Kidney glomerular epithelial cell (primary cell): Measurements from ENCODE around the gene FOXP3.

ENCODE experiments used
- DNase-seq: peaks from one replicate; lab custom pipeline; 2025; lab: John Stamatoyannopoulos, UW

Gene FOXP3

DNA sequence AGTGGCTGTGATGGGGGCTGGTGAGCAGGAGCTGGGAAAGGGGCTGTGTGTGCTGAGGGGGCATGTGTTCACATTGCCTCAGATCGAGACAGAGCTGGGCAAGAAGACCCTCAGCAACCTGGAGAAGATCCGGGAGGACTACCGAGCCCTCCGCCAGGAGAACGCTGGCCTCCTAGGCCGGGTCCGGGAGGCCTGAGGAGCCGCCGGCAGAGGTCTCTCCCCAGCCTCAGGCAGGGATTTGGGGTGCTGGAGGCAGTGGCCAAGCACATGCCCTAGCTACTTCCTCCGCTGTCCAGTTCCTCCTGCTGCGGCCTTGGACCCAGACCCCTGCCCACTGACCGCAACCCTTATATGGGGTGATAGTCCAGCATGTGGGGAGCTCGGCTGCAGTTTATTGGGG, 14.4 kb downstream of the FOXP3 start:
- DNase-seq = no peak

DNA sequence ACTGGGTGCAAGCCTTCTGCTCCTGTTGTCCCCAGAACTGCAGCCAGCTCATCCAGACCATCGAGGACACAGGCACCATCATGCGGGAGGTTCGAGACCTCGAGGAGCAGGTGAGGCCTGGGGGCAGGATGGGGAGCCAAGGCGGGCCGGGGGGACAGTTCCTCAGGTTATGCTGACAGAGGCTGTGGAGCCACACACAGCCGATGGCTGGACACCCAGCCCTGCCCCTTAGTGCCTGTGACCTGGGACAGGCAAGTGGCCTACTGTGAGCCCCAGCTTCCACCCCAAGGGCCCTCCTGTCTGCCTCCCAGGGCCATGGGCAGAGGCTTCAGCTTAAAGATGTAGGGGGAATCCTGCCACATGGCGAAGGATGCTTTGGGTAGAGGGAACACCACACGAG, 14.9 kb downstream of the FOXP3 start:
- DNase-seq = no peak

DNA sequence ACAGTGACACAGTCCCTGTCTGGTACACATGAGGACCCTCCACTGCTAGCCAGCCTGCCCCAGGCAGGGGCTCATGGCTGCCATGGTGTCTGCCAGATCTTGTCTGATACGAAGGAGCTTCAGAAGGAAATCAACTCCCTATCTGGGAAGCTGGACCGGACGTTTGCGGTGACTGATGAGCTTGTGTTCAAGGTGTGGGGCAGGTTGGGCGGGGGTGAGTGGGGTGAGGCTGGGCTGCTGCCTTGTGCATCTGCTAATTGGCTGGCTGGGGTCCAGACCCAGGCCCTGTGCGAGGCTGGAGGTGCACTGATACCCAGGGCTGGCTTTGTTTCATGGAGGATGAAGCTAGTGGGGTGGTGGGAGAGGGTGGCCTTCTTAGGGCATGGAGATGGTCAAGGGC, 15.4 kb downstream of the FOXP3 start:
- DNase-seq = no peak

DNA sequence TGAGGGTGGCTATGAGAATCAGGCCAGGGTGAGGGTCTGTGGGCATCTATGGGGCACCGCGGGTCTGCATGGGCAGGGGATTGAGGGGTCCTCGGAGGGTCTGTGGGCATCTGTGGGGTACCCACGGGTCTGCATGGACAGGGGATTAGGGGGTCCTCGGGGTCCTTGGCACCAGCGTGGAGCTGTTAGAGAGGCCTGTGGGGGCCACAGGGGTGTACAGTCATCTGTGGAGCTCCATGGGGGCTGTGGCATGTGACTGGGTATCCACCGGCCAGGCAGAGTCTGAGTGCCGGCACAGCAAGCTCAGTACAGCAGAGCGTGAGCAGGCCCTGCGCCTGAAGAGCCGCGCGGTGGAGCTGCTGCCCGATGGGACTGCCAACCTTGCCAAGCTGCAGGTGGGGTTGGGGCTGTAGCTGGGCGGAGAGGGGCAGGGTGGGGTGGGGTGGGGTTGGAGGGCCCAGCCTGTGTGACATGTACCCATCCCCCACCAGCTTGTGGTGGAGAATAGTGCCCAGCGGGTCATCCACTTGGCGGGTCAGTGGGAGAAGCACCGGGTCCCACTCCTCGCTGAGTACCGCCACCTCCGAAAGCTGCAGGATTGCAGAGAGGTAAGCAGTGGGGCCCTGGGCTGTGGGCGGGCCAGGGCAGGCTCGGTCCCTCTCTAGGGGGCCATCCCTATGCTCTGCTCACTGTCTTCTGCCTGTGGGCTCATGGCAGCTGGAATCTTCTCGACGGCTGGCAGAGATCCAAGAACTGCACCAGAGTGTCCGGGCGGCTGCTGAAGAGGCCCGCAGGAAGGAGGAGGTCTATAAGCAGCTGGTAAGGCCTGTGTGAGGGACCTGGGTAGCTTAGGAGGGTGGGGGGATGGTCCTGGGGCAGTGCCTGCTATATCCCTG, 16.3 kb downstream of the FOXP3 start:
- no peak for DNase-seq

DNA sequence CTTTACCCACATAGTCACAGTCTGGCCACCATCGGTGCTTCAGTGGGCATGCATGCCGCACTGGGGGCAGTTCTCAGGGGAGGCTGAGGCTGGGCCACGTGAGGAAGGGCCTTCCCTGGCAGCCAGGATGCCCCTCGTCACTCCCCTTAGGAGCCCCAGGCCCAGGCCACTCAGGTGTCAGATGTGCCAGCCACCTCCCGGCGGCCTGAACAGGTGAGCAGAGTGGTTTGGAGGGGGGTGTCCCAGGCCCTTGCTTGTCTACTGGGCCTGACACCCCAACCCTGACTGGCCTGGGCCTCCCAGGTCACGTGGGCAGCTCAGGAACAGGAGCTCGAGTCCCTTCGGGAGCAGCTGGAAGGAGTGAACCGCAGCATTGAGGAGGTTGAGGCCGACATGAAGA, 17.2 kb downstream of the FOXP3 start:
- no peak for DNase-seq

DNA sequence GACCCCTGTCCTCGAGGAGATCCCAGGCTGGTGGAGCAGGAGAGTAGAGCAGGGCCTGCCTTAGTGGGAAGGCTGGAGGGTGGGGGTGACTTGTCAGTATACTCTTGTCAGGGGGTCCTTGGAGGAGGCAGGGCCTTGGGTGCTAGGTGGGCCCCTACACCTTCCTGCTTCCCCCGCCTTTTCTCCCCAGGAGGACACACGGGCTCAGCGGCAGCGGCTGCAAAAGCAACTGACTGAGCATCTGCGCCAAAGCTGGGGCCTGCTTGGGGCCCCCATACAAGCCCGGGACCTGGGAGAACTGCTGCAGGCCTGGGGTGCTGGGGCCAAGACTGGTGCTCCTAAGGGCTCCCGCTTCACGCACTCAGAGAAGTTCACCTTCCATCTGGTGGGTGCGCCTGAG, 18.0 kb downstream of the FOXP3 start:
- DNase-seq = no peak

DNA sequence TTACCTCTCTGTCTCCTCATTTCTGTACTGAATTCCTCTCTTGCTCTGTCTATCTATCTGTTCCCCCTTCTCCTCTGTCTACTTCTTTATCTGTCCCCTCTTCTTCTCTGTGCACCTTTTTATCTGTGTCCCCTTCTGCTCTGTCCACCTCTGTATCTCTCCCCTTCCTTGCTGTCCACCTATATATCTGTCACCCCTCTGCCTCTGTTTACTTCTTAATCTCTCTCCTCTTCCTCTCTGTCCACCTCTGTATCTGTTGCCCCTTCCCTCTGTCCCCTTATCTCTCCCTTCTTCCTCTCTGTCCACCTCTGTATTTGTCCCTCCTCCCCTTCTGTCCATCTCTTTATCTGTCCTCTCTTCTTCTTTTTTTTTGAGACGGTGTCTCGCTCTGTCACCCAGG, 20.3 kb downstream of the FOXP3 start:
- DNase-seq = no peak

DNA sequence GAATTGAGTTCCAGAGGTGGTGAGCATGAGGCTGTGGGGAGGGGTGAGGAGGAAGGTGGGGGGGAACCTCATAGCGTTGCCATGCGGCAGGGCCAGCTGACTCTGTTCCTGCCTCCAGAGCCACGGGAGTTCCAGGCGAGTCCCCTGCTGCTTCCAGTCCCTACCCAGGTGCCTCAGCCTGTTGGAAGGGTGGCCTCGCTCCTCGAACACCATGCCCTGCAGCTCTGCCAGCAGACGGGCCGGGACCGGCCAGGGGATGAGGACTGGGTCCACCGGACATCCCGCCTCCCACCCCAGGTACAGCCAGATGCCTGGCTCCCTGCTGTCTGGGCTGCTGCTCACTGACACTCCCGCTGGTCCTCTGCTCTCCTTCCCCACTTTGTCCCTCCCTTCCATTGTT, 21.3 kb downstream of the FOXP3 start:
- no peak for DNase-seq

DNA sequence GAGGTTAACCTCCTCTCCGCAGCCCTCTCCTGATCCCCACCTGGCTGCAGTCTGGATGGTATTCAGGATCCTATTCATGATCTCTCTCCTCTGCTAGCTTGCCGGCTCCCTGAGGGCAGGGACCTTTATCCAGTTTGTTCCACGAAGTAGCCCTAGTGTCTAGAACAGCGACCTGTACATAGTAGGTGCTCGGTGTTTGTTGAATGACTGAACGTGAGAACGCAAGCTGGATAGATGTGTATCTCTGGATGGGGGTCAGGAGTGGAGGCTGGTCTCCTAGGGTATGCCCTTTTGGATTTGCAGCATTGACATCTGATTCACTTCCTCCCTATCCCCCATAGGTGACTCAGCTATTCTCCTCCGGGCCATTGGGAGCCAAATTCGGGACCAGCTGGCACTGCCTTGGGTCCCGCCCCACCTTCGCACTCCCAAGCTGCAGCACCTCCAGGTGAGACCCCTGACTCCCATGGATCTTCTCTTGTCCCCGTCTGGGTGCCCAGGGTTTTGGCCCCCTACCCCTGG, 21.9 kb downstream of the FOXP3 start:
- no peak for DNase-seq

DNA sequence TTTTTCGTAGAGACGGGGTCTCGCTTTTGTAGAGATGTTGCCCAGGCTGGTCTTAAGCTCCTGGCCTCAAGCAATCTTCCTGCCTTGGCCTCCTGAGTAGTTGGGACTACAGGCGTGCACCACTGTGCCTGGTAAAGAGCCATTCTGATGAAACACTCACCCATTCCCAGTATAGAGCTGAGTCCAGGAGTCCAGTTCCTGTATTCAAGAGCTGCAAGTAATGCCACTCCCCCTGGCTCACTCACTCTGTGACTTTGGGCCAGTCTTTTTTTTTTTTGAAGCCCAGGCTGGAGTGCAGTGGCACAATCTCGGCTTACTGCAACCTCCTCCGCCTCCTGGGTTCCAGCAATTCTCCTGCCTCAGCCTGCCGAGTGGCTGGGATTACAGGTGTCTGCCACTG, 25.8 kb downstream of the FOXP3 start:
- no peak for DNase-seq

DNA sequence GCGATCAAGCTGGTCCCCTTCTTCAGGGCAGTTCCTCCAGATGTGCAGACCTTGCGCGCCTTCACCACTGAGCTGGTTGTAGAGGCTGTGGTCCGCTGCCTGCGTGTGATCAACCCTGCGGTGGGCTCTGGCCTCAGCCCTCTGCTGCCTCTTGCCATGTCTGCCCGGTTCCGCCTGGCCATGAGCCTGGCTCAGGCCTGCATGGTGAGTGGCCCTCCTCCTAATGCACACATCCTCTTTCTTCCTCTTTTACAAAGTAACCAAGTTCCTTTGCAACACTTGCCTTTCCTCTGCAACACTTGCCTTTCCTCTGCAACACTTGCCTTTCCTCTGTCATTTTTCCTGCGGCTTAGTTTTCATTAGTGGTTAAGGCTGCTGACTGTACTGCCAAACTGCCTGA, 27.4 kb downstream of the FOXP3 start:
- DNase-seq = no peak

DNA sequence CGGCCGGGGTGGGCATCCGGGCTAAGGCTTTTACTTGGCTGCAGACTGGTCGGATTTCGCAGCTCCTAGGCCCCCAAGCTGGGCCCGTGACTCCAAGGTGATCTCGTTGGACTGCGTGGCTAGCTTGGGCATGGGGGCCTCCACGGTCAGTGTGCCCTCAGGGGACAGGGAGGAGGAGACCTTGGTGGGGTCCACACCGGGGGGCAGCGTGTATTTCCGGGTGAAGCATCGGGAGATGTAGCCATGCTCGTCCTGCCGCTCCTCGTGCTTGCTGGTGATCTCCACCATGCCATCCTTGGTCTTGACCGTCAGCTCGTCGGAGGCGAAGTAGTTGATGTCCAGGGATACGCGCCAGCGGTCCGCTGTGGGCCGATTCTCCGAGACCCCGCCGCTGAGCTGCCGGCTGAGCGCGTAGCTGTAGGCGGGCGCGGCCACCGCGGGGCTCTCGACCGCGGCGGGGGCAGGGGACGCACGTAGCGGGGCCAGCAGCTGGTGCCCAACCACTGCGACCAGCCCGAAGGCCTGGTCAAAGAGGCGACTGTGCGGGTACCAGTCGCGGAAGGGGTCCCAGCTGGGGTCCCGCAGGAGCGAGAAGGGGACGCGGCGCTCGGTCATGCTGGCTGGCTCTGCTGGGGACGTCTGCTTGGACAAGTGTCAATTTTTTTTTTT, 30.5 kb downstream of the FOXP3 start:
- DNase-seq = no peak

DNA sequence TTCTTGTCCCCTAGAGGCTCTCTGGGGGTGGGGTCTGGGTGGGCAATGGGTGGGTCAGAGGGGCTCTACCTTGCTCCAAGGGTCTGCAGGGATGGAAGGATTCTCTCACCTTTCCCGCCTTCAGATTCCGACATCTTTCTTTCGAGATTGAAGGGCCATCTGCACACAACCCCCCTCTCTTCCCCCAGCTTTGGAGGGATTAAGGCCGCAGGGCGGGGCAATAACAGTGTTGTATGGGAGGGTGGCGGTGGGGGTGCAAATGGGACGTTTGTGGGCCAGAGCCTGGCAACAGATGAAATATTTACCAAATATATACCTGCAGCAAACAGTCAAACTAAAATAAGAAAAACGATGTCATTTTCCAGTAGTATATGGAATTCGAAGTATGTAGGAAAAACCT, 31.3 kb downstream of the FOXP3 start, which contains the start of gene CACNA1F:
Gene CACNA1F (minus strand): TSS at position 165 of the 400 bp plus-strand sequence. CDS start 31 bp downstream, at position 134.
- DNase-seq = no peak

DNA sequence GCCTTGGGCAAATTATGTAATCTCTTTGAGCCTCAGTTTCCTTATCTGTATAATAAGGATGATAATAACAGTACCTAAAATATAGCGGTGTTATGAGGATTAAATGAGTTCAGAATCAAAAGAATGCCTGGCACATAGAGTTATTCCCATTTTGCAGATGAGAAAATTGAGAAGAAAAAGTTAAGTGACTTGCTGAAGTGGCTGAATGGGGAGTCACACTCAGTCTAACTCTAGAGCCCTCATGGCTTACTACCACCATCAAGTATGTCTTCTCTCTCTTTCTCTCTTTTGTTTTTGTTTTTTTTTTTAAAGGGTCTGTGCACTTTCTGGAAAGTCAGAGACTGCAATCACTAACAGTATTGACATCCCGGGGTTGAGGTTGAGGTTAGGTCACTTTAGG, 32.0 kb downstream of the FOXP3 start:
- no peak for DNase-seq

DNA sequence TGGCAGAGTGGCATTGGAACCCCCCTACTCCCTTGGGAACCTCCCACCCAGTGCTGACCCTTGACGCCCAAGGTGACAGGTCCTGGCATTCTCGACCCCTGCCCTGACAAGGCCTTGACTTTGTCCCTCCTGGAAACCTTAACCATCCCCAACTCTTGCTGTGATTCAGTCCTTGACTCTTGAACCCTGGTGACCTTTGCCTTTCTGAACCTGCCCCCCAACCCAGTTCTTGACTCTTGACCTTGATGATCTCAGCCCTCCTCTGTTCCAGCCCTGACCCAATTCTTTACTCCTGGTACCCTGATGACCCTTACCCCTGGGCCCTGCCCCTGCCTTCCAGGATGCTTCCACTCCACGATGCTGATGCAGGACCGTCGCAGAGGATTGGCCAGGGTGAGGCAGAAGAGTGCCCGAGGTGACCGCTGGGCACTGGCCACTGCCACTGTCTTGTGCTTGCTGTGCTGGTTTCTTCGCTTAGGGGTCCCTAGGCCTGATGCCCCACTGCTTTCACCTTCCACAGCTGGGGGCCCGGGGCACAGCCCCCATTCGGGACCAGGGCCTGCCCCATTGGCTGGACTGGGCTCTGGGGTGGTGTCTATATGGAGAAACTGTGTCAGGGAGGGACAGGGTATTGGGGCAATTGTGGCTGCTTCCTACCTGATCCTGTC, 33.0 kb downstream of the FOXP3 start:
- no peak for DNase-seq

DNA sequence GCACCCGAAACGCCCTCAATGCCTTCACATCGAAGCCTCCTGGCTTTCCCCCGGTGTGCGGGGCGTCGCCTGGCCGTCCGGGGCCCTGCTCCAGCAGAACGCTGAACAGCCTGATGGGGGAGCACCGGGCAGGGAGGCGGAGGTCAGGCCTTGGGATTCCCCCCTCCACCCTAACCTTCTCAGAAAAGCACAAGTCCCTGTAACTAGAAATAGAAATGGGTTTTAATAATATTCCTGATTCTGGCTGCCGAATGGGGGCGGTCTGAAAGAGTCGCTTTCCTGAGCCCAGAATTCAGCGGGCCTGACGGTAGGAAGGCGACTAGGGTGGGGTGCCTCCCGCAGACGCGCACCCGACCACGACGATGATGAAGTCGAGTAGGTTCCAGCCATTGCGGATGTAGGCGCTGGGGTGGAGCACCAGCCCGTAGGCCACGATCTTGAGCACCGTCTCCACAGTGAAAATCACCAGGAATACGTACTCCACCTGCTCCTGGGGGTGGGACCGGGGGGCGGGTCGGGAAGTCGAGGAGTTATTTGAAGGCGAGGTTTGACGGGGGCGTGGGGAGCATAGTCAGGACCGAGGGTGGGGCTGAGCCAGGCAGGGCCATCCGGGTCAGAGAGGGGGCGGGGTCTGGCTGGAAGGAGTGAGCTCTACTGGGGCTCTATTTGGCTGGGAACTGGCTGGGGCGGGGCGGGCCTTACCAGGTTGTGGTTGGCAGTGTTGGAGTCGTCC, 33.8 kb downstream of the FOXP3 start:
- DNase-seq = no peak

DNA sequence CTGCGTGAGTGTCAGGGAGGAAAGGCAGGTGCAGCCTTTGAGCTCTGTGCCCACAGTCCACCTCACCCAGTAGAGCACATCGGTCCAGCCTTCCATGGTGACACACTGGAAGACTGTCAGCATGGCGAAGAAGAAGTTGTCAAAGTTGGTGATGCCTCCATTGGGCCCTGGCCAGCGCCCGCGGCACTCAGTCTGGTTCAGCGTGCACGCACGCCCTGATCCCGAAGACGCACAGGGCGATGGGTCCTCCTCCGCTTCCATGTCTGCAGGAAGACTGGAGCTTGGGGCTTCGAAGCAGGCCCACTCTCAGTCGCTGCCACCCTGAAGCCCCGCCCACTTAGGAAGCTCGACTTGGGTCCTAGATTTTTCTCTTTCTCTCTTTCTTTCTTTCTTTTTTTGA, 36.3 kb downstream of the FOXP3 start:
- no peak for DNase-seq

DNA sequence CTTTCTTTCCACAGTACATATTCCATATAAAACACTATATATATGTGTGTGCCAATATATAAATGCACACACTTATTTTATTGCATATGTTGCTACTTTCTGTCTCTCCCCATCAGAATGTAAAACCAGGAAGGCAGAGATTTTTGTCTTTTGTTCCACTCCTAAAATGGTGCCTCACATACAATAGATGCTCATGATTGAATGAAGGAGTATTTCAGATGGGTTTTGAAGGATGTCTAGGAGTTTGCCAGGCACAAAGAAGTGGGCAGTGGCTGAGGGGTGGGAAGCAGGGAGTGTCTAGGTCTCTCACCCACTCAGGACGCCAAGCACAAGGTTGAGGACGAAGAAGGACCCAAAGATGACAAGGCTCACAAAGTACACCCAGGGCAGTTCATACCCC, 36.8 kb downstream of the FOXP3 start:
- DNase-seq = no peak

DNA sequence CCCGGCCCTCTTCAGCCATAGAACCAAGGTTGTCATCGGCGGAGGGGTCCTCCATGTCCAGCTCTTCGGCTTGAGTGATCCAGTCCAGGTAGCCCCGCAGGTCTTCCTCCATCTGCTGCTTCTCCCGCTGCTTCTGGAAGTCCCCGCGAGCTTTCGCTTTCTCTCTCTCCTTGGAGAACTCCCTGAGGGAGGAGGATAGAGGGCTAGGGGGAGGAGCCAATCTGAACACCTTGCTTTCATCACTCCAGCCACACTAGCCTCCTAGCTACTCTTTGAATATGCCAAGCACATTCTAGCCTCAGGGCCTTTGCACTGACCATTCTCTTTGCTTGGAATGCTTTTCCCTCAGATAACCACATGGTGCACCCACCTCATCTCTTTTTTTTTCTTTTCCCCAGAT, 37.6 kb downstream of the FOXP3 start:
- no peak for DNase-seq

DNA sequence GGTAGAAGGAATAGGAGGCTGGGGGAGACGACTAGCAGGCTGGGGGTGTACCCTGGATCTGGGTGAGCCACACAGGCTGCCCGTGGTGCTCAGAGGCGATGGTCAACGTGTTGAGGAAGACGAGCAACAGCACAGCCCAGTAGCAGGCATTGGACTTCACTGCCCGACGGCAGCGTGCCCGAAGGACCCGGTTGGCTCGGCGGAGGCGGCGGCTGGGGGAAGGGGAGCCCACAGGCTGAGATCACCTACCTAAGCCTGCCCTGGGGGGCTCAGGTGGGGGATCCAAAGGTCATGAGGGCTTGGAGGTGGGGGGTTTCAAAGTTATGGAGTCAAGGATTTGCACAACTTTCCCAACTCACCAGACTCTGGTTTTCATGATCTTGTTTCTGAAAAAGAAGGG, 38.7 kb downstream of the FOXP3 start:
- no peak for DNase-seq

DNA sequence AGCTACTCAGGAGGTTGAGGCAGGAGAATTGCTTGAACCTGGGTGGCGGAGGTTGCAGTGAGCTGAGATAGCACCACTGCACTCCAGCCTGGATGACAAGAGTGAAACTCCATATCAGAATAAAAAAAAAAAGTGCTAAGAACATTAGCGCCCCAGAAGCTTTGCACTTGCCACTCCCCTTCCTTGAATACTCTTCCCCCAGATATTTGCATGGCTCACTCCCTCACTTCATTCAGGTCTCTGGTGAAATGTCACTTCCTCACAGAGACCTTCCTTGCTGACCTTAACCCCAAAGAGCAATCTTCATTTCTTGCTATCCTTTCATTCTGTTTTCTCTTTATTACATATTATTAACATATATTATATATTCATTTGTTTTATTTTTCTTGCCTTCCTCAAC, 42.6 kb downstream of the FOXP3 start:
- no peak for DNase-seq

DNA sequence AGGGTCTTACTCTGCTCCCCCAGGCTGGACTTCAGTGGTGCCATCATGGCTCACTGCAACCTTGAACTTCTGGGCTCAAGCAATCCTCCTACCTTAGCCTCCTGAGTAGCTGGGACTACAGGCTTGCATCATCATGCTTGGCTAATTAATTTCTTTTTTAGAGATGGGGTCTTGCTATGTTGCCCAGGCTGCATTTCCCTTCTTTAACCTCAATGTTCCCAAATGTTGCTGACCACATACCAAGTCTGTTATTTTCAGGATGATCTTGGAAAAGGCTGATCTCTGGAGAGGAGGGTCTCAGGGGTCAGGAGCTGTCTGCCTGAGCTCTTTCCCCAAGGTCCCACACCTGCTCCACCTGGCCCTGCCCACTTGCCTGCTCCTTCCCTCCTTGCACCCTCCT, 44.4 kb downstream of the FOXP3 start:
- no peak for DNase-seq
